HCT116 (cell line): ENCODE data around the gene ESPN. TPM values are rescaled to one million over a fixed set of nuclear protein-coding genes. Genes with fewer than 3 reads are reported as not detected.

ENCODE experiments used
- ATAC-seq: fragments of 200-7000 bp; cut with Tn5 transposase; 2 replicates; pipeline ENCODE4 v1.9.1; 2020; ENCODE audit warnings: mild to moderate bottlenecking, moderate library complexity
- BruUV-seq: library from RNA; stranded (reverse); fragments of 400-500 nt; replicated peaks from 2 replicates; lab custom pipeline; 2021; lab: Mats Ljungman, UMichigan
- CTCF ChIA-PET: fragments of 300-600 bp; sonication (Branson Sonifier 250); formaldehyde crosslinking; loops from one replicate; lab custom pipeline; 2021; ENCODE audit warnings: antibody characterized with exemption; lab: Charles Lee
- POLR2A ChIA-PET: fragments of 300-600, 350-600 bp; sonication (Branson Sonifier 250); formaldehyde crosslinking; loops from one replicate; lab custom pipeline; 2021; ENCODE audit warnings: antibody characterized with exemption; lab: Charles Lee
- RAD21 ChIA-PET, 2 experiments: fragments of 300-600 bp; sonication (Branson Sonifier 250); formaldehyde crosslinking; loops; one replicate each; lab custom pipeline; 2023; ENCODE audit warnings: low total read pairs in 2 of 2; ENCODE audit not compliant: uncharacterized antibody in 2 of 2, unreplicated experiment in 2 of 2, low non-redundant PET in 1 of 2; lab: Charles Lee
- DNase-seq: peaks from one replicate; pipeline ENCODE4 v3.0.0-alpha.2; 2010; ENCODE audit warnings: low read depth, low spot score
- H2AFZ ChIP-seq: fragments of 200-600 bp; shearing (Covaris generic), sonication (generic); 2 replicates; pipeline ENCODE4 v1.6.1; 2017; ENCODE audit warnings: low read depth, mixed run types, mixed read lengths, antibody characterized with exemption, low read length; ENCODE audit not compliant: poor library complexity, severe bottlenecking
- H3K27ac ChIP-seq: 2 replicates; pipeline ENCODE4 v1.5.1; 2012; ENCODE audit warnings: low read depth, low read length
- H3K27me3 ChIP-seq: fragments of 200-600 bp; sonication (generic); 2 replicates; pipeline ENCODE4 v1.6.1; 2016; ENCODE audit warnings: mixed run types, low read length, mixed read lengths; ENCODE audit not compliant: insufficient read depth
- H3K36me3 ChIP-seq, 2 experiments: fragments of 200-500 bp in 1 of 2; fragments of 200-600 bp in 1 of 2; sonication (Bioruptor generic) in 1 of 2; sonication (generic) in 1 of 2; 2 replicates each; pipeline versions ENCODE4 v1.5.1 to v1.6.1; 2014 to 2016; ENCODE audit warnings: low read length in 2 of 2, inconsistent platforms in 1 of 2, mixed read lengths in 1 of 2, mixed run types in 1 of 2; ENCODE audit not compliant: insufficient read depth in 2 of 2, control insufficient read depth in 1 of 2
- H3K4me1 ChIP-seq, 2 experiments: fragments of 200-600 bp in 1 of 2; sonication (generic) in 1 of 2; 2 replicates each; pipeline versions ENCODE4 v1.5.1 to v1.6.1; 2012 to 2017; ENCODE audit warnings: low read length in 2 of 2, inconsistent platforms in 1 of 2, mild to moderate bottlenecking in 1 of 2, mixed read lengths in 1 of 2, mixed run types in 1 of 2, moderate library complexity in 1 of 2; ENCODE audit not compliant: insufficient read depth in 2 of 2, control insufficient read depth in 1 of 2
- H3K4me2 ChIP-seq: fragments of 200-600 bp; sonication (generic); 2 replicates; pipeline ENCODE4 v1.6.1; 2017; ENCODE audit warnings: mixed run types, low read length, mixed read lengths
- H3K4me3 ChIP-seq, 2 experiments: fragments of 200-600 bp in 1 of 2; sonication (generic) in 1 of 2; replicated peaks in 1 of 2; 2 replicates each; pipeline ENCODE4 v1.5.1; 2011 to 2016; ENCODE audit warnings: low read length in 2 of 2, control low read depth in 1 of 2, low read depth in 1 of 2, mild to moderate bottlenecking in 1 of 2, mixed read lengths in 1 of 2, mixed run types in 1 of 2
- H3K79me2 ChIP-seq: fragments of 200-600 bp; sonication (generic); 2 replicates; pipeline ENCODE4 v1.6.1; 2017; ENCODE audit warnings: mild to moderate bottlenecking, mixed run types, low read length, moderate library complexity, mixed read lengths; ENCODE audit not compliant: insufficient read depth
- H3K9ac ChIP-seq: fragments of 200-600 bp; sonication (generic); 2 replicates; pipeline ENCODE4 v1.6.1; 2016; ENCODE audit warnings: low read length, mixed read lengths
- H3K9me2 ChIP-seq: fragments of 200-600 bp; sonication (generic), shearing (Covaris generic); 2 replicates; pipeline ENCODE4 v1.6.1; 2017; ENCODE audit warnings: mixed run types, mild to moderate bottlenecking, moderate library complexity; ENCODE audit not compliant: insufficient read depth
- H3K9me3 ChIP-seq, 2 experiments: fragments of 200-500 bp in 1 of 2; fragments of 200-600 bp in 1 of 2; sonication (Bioruptor generic) in 1 of 2; sonication (generic) in 1 of 2; 2 replicates each; pipeline ENCODE4 v1.6.1; 2014 to 2017; ENCODE audit warnings: low read length in 2 of 2, mixed read lengths in 2 of 2, inconsistent platforms in 1 of 2, low read depth in 1 of 2, mild to moderate bottlenecking in 1 of 2, mixed run types in 1 of 2, moderate library complexity in 1 of 2; ENCODE audit not compliant: control insufficient read depth in 1 of 2, insufficient read depth in 1 of 2
- H4K20me1 ChIP-seq: fragments of 200-600 bp; sonication (generic), shearing (Covaris generic); 2 replicates; pipeline ENCODE4 v1.6.1; 2017; ENCODE audit warnings: mixed run types, mild to moderate bottlenecking, moderate library complexity; ENCODE audit not compliant: insufficient read depth
- CBX3 ChIP-seq: IDR thresholded peaks from 2 replicates; pipeline ENCODE4 v1.6.1; 2012; ENCODE audit warnings: low read depth
- CTCF ChIP-seq, 3 experiments: fragments of 200-600 bp in 1 of 3; sonication (generic) in 1 of 3; IDR thresholded peaks in 2 of 3; conservative IDR thresholded peaks in 1 of 3; 2 replicates each; pipeline ENCODE4 v1.5.1; 2012 to 2017; ENCODE audit warnings: low read depth in 2 of 3, low read length in 2 of 3, antibody characterized with exemption in 1 of 3, borderline replicate concordance in 1 of 3, control low read depth in 1 of 3, mild to moderate bottlenecking in 1 of 3, mixed read lengths in 1 of 3, mixed run types in 1 of 3, moderate library complexity in 1 of 3; ENCODE audit not compliant: insufficient read depth in 1 of 3
- EGR1 ChIP-seq: IDR thresholded peaks from 2 replicates; pipeline ENCODE4 v1.6.1; 2012; ENCODE audit warnings: low read depth
- EZH2 ChIP-seq: fragments of 200-600 bp; sonication (generic); IDR thresholded peaks from 2 replicates; pipeline ENCODE4 v1.6.1; 2017; ENCODE audit warnings: antibody characterized with exemption, mixed run types
- EZH2phosphoT487 ChIP-seq: fragments of 200-600 bp; IDR thresholded peaks from 2 replicates; pipeline ENCODE4 v1.6.1; 2018; ENCODE audit warnings: antibody characterized with exemption, borderline replicate concordance
- FOSL1 ChIP-seq: IDR thresholded peaks from 2 replicates; pipeline ENCODE4 v1.6.1; 2012; ENCODE audit warnings: low read depth
- POLR2A ChIP-seq: IDR thresholded peaks from 2 replicates; pipeline ENCODE4 v1.7.0; 2011; ENCODE audit warnings: borderline replicate concordance; ENCODE audit not compliant: insufficient read depth, insufficient read length; ENCODE audit errors: extremely low read depth
- POLR2AphosphoS5 ChIP-seq: IDR thresholded peaks from 2 replicates; pipeline ENCODE4 v1.6.1; 2011; ENCODE audit warnings: mild to moderate bottlenecking, low read depth, low read length, moderate library complexity
- SRF ChIP-seq: IDR thresholded peaks from 2 replicates; pipeline ENCODE4 v1.6.1; 2012; ENCODE audit warnings: low read depth
- YY1 ChIP-seq: IDR thresholded peaks from 2 replicates; pipeline ENCODE4 v1.6.1; 2011; ENCODE audit warnings: low read length, low read depth, moderate library complexity, mild to moderate bottlenecking; ENCODE audit not compliant: insufficient replicate concordance; ENCODE audit errors: extremely low read depth
- ZBTB33 ChIP-seq: IDR thresholded peaks from 2 replicates; pipeline ENCODE4 v1.6.1; 2011; ENCODE audit warnings: mild to moderate bottlenecking, low read length, moderate library complexity; ENCODE audit not compliant: insufficient replicate concordance; ENCODE audit errors: extremely low read depth
- ZNF274 ChIP-seq: fragments of 200-500 bp; sonication (Bioruptor generic); IDR thresholded peaks from 2 replicates; pipeline ENCODE4 v1.6.1; 2014; ENCODE audit warnings: mild to moderate bottlenecking, low read depth, low read length, inconsistent platforms
- intact Hi-C: fragments of 100-400 bp; cut with micrococcal nuclease; formaldehyde crosslinking; loops from 2 replicates; pipeline ENCODE4 v1.10.0; 2022
- total RNA-seq: library from RNA; stranded (reverse); gene quantifications from one replicate; pipeline ENCODE4 v1.2.1, GENCODE V29; 2021; ENCODE audit not compliant: unreplicated experiment
- TF ChIP-seq, protein P1 (sequence below): IDR thresholded peaks from 2 replicates; pipeline ENCODE4 v1.6.1; 2012; ENCODE audit warnings: low read depth

ESPN gene
- total RNA-seq, 1 experiment from 2014 or later, result 114 TPM

DNA sequence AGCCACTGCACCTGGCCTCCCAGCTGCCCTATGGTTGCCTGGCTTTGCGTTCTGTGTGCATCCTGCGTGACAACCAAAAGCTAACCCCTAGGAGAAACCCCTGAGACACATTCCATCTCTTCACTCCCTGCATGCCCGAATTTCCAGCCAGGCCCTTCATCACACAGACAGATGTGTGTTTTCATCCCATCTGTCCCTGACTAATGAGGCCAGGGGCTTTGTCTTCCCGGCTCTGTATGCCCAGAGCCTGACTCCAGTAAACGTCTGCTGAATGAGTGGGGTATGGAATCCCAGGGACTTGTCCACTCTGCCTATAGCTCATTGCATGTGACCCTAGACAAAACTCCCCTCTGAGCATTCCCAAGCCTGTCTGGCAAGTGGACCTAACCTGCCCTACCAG, 9.6 kb downstream of the ESPN start:
- Histone ChIP-seq H3K9me3 (no peaks in the 10 kb centered on the region), H3K4me3 (no peak overlapping the region), H3K9me2 (no peaks in the 10 kb centered on the region), H3K4me2 (no peak overlapping the region), H3K36me3 (no peaks in the 10 kb centered on the region), H2AFZ (no peak overlapping the region), H3K27ac (no peak overlapping the region), H4K20me1 (no peaks in the 10 kb centered on the region), H3K79me2 (no peaks in the 10 kb centered on the region), H3K4me1 (peaks cover under 1 to 15% of the 10 kb centered on the region in 2 experiments; a peak in 3 of 4 replicates), H3K27me3 (no peaks in the 10 kb centered on the region), H3K9ac (no peak overlapping the region)
- TF ChIP-seq POLR2A, result no peak
- TF ChIP-seq ZNF274, result no peak
- TF ChIP-seq SRF, result no peak
- TF ChIP-seq FOSL1, result no peak
- TF ChIP-seq ZBTB33, result no peak
- TF ChIP-seq, protein P1, sequence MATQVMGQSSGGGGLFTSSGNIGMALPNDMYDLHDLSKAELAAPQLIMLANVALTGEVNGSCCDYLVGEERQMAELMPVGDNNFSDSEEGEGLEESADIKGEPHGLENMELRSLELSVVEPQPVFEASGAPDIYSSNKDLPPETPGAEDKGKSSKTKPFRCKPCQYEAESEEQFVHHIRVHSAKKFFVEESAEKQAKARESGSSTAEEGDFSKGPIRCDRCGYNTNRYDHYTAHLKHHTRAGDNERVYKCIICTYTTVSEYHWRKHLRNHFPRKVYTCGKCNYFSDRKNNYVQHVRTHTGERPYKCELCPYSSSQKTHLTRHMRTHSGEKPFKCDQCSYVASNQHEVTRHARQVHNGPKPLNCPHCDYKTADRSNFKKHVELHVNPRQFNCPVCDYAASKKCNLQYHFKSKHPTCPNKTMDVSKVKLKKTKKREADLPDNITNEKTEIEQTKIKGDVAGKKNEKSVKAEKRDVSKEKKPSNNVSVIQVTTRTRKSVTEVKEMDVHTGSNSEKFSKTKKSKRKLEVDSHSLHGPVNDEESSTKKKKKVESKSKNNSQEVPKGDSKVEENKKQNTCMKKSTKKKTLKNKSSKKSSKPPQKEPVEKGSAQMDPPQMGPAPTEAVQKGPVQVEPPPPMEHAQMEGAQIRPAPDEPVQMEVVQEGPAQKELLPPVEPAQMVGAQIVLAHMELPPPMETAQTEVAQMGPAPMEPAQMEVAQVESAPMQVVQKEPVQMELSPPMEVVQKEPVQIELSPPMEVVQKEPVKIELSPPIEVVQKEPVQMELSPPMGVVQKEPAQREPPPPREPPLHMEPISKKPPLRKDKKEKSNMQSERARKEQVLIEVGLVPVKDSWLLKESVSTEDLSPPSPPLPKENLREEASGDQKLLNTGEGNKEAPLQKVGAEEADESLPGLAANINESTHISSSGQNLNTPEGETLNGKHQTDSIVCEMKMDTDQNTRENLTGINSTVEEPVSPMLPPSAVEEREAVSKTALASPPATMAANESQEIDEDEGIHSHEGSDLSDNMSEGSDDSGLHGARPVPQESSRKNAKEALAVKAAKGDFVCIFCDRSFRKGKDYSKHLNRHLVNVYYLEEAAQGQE, result no peak
- no peak for TF ChIP-seq EZH2phosphoT487
- no peak for TF ChIP-seq CTCF (IDR thresholded peaks at IDR 0.05 in 2 of 3, conservative IDR thresholded peaks at IDR 0.05 in 1 of 3; ENCODE audit: borderline replicate concordance in 1 of 3, insufficient read depth in 1 of 3, low read depth in 2 of 3, low read length in 2 of 3)
- TF ChIP-seq POLR2AphosphoS5, result no peak
- no peak for TF ChIP-seq EGR1
- TF ChIP-seq YY1, result no peak
- TF ChIP-seq EZH2, result no peak
- no peak for TF ChIP-seq CBX3
- BruUV-seq, result no TSS peak
- intact Hi-C loops, result no loop called here
- DNase-seq, result no peak
- RAD21 ChIA-PET, result no interaction called here
- CTCF ChIA-PET, result interaction anchor here (0.9 kb wide), 1 partner anchor 11 kb away, joined by 3 read pairs; no protein-coding TSS in a partner anchor
- POLR2A ChIA-PET, result no interaction called here
- no peak for ATAC-seq
